Measurements from ENCODE around the gene CACNG4. TPM values are rescaled to one million over a fixed set of nuclear protein-coding genes. Genes with fewer than 3 reads are reported as not detected.

CACNG4 gene
- polyA plus RNA-seq, 4 donors = 3.3 to 5.3 (median 4.1) TPM

Other genes with a start within 250 kb of the CACNG4 start
- gene CACNG5, start 129.6 kb upstream of the CACNG4 start, polyA plus RNA-seq (ENCODE audit: insufficient read length in 4 of 4) = 1 to 10 TPM; 1.8 to 5.3 (median 2.9) TPM
- gene CACNG1, start 79.8 kb downstream of the CACNG4 start, polyA plus RNA-seq (ENCODE audit: insufficient read length in 4 of 4) = under 1 TPM in 1 of 4 donors, not detected in 3; 0.11 TPM

Measured in left renal cortex interstitium (tissue), 4 donors.